PC-9 (cell line): Measurements from ENCODE around the gene SLC22A1. TPM values are rescaled to one million over a fixed set of nuclear protein-coding genes. Genes with fewer than 3 reads are reported as not detected.

ENCODE experiments used
- BruUV-seq: library from RNA; stranded (reverse); fragments of 400-500 nt; replicated peaks from 2 replicates; lab custom pipeline; 2021; lab: Mats Ljungman, UMichigan
- CTCF ChIA-PET: fragments of 300-600 bp; sonication (Branson Sonifier 250); formaldehyde crosslinking; loops from one replicate; lab custom pipeline; 2022; ENCODE audit warnings: antibody characterized with exemption; lab: Charles Lee
- POLR2A ChIA-PET: fragments of 300-600 bp; sonication (Branson Sonifier 250); formaldehyde crosslinking; loops from one replicate; lab custom pipeline; 2022; ENCODE audit warnings: antibody characterized with exemption; ENCODE audit not compliant: unreplicated experiment; lab: Charles Lee
- DNase-seq, 2 experiments: peaks; one replicate each; pipeline versions ENCODE4 v3.0.0 to v3.0.0-alpha.2; 2015 to 2022; ENCODE audit warnings: mixed read lengths in 1 of 2
- H2AFZ ChIP-seq: fragments of 200-600 bp; sonication (generic); 2 replicates; pipeline ENCODE4 v1.8.1; 2017; ENCODE audit warnings: antibody characterized with exemption
- H3F3A ChIP-seq: fragments of 200-600 bp; sonication (generic); 2 replicates; pipeline ENCODE4 v1.8.1; 2017; ENCODE audit warnings: antibody characterized with exemption, mild to moderate bottlenecking, low read depth; ENCODE audit not compliant: insufficient read depth
- H3K27ac ChIP-seq: fragments of 200-600 bp; sonication (generic); 2 replicates; pipeline ENCODE4 v1.6.1; 2016; ENCODE audit warnings: mixed run types
- H3K27me3 ChIP-seq: fragments of 200-600 bp; sonication (generic); 2 replicates; pipeline ENCODE4 v1.6.1; 2016; ENCODE audit warnings: low read depth, mixed run types; ENCODE audit not compliant: insufficient read depth
- H3K36me3 ChIP-seq: fragments of 200-600 bp; sonication (generic); 2 replicates; pipeline ENCODE4 v1.6.1; 2016; ENCODE audit warnings: low read depth, mixed run types
- H3K4me1 ChIP-seq: fragments of 200-600 bp; sonication (generic); replicated peaks from 2 replicates; pipeline ENCODE4 v1.6.1; 2016; ENCODE audit warnings: mixed run types; ENCODE audit not compliant: insufficient read depth
- H3K4me2 ChIP-seq: fragments of 200-600 bp; sonication (generic); 2 replicates; pipeline ENCODE4 v1.6.1; 2017; ENCODE audit warnings: mixed run types
- H3K4me3 ChIP-seq: fragments of 200-600 bp; sonication (generic); 2 replicates; pipeline ENCODE4 v1.6.1; 2016; ENCODE audit warnings: mixed run types
- H3K79me2 ChIP-seq: fragments of 200-600 bp; sonication (generic); 2 replicates; pipeline ENCODE4 v1.6.1; 2017; ENCODE audit warnings: low read depth, mixed run types
- H3K9me2 ChIP-seq: fragments of 200-600 bp; sonication (generic); 2 replicates; pipeline ENCODE4 v1.8.1; 2017; ENCODE audit warnings: mild to moderate bottlenecking; ENCODE audit not compliant: insufficient read depth
- H3K9me3 ChIP-seq: fragments of 200-600 bp; sonication (generic); 2 replicates; pipeline ENCODE4 v1.8.1; 2016; ENCODE audit warnings: low read depth; ENCODE audit not compliant: insufficient read depth
- H4K20me1 ChIP-seq: fragments of 200-600 bp; sonication (generic); 2 replicates; pipeline ENCODE4 v1.8.1; 2017; ENCODE audit not compliant: insufficient read depth
- CTCF ChIP-seq: fragments of 200-600 bp; sonication (generic); conservative IDR thresholded peaks from 2 replicates; pipeline ENCODE4 v1.6.1; 2017; ENCODE audit warnings: mixed run types, antibody characterized with exemption, mild to moderate bottlenecking, moderate library complexity
- EZH2 ChIP-seq: fragments of 200-600 bp; sonication (generic); IDR thresholded peaks from 2 replicates; pipeline ENCODE4 v1.8.0; 2017; ENCODE audit warnings: antibody characterized with exemption, low read depth
- intact Hi-C: fragments of 100-400 bp; cut with micrococcal nuclease; formaldehyde crosslinking; loops from one replicate; pipeline ENCODE4 v1.10.0; 2022; ENCODE audit not compliant: unreplicated experiment
- total RNA-seq: library from RNA; stranded (reverse); gene quantifications from 2 replicates; pipeline ENCODE4 v1.2.3, GENCODE V29; 2021

The SLC22A1 gene
- total RNA-seq, 1 experiment from 2014 or later = not detected

- Histone ChIP-seq H3F3A (no peaks in the 10 kb centered on the region), H3K36me3 (peaks cover 14% of the 10 kb centered on the region), H3K27me3 (no peaks in the 10 kb centered on the region), H3K79me2 (no peaks in the 10 kb centered on the region), H3K9me2 (no peaks in the 10 kb centered on the region), H3K4me2 (no peak overlapping the region), H3K9me3 (no peaks in the 10 kb centered on the region), H3K27ac (no peak overlapping the region), H4K20me1 (no peaks in the 10 kb centered on the region), H2AFZ (no peak overlapping the region), H3K4me3 (no peak overlapping the region), H3K4me1 (no peaks in the 10 kb centered on the region)
- TF ChIP-seq CTCF (no peak), EZH2 (no peak)
- intact Hi-C loops = loop anchor here (5.0 kb wide), 1 partner anchor 371 kb away; no protein-coding TSS in a partner anchor
- DNase-seq = no peak
- ChIA-PET POLR2A (no interaction called here), CTCF (interaction anchor here (0.6 to 1.1 kb wide), 2 partner anchors 222 to 370 kb away, joined by 3 read pairs; no protein-coding TSS in a partner anchor)
- no TSS peak for BruUV-seq
These were observed 35.7 kb upstream of the SLC22A1 start for GRCh38 chr6:160085713-160086505.

GRCh38 chr6:160086754-160087153 lies 34.9 kb upstream of the SLC22A1 start:
- ChIA-PET POLR2A (no interaction called here), CTCF (no interaction called here)
- Histone ChIP-seq H3K4me3 (no peak overlapping the region), H3K27ac (no peak overlapping the region), H4K20me1 (no peaks in the 10 kb centered on the region), H3K79me2 (no peaks in the 10 kb centered on the region), H2AFZ (no peak overlapping the region), H3K9me2 (no peaks in the 10 kb centered on the region), H3K27me3 (no peaks in the 10 kb centered on the region), H3K36me3 (peaks cover 14% of the 10 kb centered on the region), H3K9me3 (no peaks in the 10 kb centered on the region), H3K4me1 (no peaks in the 10 kb centered on the region), H3K4me2 (no peak overlapping the region), H3F3A (no peaks in the 10 kb centered on the region)
- no TSS peak for BruUV-seq
- DNase-seq = no peak
- TF ChIP-seq EZH2 = no peak
- no peak for TF ChIP-seq CTCF
- intact Hi-C loops = loop anchor here (5.0 kb wide), 1 partner anchor 371 kb away; no protein-coding TSS in a partner anchor

- TF ChIP-seq EZH2 (no peak), CTCF (peak; percentile 73)
These were observed 33.4 kb upstream of the SLC22A1 start for GRCh38 chr6:160088069-160088783.

More at GRCh38 chr6:160088069-160088783, 33.4 kb upstream of the SLC22A1 start:
- Histone ChIP-seq H3K79me2 (no peaks in the 10 kb centered on the region), H3K4me3 (no peak overlapping the region), H3K4me2 (no peak overlapping the region), H4K20me1 (no peaks in the 10 kb centered on the region), H3K9me2 (no peaks in the 10 kb centered on the region), H3K27me3 (no peaks in the 10 kb centered on the region), H3K9me3 (no peaks in the 10 kb centered on the region), H3K27ac (no peak overlapping the region), H3K4me1 (no peaks in the 10 kb centered on the region), H3K36me3 (peaks cover 14% of the 10 kb centered on the region), H3F3A (no peaks in the 10 kb centered on the region), H2AFZ (no peak overlapping the region)
- intact Hi-C loops = loop anchor here (5.0 kb wide), 1 partner anchor 369 kb away; no protein-coding TSS in a partner anchor
- POLR2A ChIA-PET = no interaction called here
- BruUV-seq = no TSS peak
- CTCF ChIA-PET = no interaction called here
- peak in 1 of 2 experiments; percentile 9 for DNase-seq
